ENCODE data around the gene ALDH1L1.

The ALDH1L1 gene

GRCh38 chr3:126153695-126154360 is 26.6 kb downstream of the ALDH1L1 start:
- no peak for DNase-seq

- no peak for DNase-seq
Observed at GRCh38 chr3:126152901-126153694, 27.3 kb downstream of the ALDH1L1 start.

DNA sequence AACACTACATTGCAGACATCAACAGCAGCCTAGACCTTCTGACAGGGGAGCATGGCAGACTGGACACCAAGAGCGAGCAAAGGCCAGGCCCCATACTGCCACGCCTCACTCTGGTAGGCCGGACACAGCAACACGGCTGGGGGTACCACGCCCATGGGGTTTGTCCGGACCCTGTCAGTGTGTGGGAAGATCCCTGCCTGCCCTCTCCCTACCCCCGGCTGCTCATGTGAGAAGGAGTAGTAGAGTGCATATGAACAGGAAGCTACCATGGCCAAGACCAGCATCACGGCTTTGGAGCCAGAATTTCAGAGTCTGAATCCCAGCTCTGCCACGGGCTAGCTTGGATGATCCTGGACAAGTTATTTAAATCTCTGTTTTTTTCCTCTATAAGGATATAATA is 27.9 kb downstream of the ALDH1L1 start:
- DNase-seq, result no peak

DNA sequence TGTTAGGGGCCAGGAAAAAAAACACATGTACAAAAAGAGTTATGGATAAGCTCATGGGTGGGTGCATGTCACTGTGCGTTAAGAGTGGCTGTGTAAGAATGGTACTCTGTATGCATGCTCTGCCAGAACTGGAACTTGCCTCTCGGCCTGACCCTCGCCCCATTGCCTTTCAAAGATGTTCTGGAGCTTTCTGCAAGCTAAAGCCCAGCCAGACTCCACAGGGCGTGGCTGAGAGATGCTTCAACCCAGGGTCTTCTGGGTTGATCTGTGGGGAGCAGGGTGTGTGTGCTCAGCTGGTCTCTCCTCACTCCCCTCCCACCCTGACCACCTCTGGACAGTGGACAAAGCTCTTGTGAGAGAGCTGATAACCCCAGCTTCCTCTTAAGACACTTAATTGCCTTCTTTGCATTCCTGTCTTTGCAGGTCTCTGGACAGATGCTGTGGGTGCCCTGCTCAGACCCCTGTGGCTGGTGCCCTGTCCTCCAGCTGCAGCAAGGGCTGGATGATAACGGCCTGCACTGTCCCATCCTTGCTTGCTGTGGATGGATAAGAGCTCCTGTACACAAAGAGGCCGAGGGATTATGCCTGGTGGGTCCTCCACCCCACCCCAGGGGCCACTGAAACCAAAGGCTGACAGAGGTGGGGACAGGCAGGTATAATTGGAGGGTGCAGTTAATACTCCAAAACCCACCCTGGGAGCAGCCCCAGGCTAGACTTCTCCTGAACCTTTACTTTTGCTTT is 28.7 kb downstream of the ALDH1L1 start:
- DNase-seq, result no peak

DNA sequence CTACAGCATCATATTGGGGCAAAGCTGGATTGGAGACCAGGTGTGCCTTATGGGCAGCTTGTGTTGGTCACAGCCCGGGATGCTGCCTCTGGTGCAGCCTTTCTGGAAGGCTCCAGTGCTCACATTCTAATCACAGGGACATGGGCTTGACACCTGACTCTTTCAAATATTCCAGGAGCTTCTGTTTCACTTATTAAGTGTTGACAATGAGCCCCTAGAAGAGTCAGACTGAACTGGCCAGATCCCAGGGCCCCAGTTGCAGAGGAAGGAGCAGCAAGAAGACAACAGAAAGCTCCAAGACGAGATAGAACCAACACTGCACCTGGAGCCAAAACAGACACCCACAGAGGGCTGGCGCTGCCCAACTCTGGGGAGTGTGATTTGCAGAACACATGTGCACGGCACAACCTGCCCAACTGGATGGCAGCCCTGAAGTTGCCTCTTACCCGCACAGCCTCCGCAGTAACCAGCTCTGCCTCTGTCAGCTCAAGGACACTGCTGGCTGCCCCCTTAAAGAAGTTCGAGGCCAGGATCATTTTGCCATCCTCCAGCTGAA is 30.3 kb downstream of the ALDH1L1 start:
- no peak for DNase-seq

DNA sequence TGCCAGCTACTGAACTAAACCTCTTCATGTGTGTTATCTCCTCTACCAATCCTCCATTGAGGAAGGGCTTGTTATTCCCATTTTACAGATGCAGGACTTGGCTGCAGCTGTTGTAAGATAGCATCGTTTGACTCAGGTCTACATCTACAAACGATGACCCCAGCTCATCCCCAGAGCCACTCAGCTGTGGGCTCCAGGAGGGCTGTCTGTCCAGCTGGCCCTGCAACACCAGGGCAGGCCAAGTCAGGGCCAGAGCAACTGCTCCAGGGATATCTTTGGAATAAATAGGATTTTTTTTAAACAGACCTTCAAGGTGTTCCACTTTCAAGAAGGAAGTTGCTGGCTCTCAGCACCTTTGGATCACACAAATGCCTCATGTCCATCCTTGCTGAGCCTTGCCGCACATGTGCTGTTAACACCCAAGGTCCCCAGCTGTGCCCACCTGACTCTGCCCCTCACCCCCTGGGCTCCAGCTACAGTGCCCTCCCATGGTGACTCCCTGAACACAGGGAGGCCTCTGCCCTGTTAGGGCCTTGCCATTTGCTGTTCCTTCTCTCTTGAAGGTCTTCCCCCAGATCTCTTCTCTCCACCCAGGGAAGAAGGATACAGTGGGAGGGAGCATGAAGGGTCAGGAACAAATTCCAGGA is 31.0 kb downstream of the ALDH1L1 start:
- no peak for DNase-seq

DNA sequence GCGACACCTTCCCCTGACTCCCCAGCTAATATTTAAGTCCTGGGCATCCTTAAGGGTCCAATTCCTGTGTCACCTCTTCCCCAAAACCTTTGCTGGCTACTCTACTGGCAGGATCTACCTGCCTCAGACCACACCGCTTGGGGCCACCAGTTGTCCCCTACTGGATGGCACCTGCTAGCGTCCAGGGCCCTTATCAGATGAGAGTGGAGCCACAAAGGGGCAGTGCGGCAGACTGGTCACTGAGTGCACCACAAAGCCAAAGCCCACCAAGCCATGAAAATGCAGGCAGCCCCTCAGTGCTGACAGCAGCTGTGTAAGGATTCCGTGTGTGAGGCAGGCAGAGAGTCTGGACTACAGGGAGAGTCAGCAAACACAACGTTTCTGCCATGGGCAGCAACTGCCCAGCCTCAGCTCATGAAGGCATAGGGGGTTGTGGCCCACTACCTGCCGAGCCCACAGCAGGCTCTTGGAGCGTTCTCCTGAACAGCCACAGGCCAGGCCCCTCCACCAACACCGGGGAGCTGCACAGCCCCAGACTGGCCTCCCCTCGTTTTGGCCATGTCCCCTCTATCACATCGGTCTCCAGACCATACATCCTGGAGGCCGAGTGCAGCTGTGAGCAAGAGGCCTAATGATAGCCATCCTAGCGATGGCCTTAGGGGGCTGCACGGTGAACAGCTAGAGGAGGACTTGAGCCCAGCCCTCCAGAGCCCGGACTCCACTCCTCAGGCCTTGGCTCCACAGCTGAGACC is 32.3 kb downstream of the ALDH1L1 start:
- no peak for DNase-seq

DNA sequence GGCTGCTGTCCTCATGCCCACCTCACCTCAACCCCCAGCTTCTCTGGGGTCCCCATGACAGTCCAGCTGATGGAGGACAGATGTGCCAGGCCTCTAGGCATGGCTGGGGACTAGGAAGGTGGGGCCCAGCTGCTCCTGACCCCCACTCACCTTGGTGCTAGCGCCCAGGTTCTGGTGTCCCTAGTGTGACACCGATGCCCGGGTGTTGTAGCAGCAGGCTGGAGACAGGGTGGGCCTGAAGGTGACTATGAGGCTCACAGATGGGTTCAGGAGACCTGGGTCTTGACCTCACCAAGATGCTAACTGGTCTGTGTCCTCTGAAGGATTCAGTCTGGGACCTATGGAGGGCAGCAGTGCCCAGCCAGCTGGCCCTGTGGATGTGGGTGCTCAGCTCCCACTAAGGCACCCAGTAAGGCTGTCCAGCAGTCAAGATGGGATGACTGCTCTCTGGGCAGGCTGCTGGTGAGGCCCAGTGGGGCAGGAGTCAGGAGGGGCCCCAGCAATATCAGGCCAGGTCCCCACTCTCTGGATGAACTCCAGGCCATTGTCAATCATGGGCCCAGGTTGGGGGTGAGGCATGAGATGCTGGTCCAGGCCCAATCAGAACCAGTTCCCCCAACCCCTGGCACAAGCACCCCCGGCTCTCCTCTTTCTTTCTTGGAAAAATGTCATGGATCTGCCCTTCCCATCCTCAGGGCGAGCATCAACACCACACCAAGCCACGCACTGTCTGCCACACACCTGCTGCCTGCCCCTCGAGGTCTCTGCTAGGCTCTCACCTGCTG is 33.0 kb downstream of the ALDH1L1 start:
- DNase-seq, result no peak

GRCh38 chr3:126146525-126147146 is 33.8 kb downstream of the ALDH1L1 start:
- DNase-seq, result no peak

- no peak for DNase-seq
Observed at GRCh38 chr3:126146034-126146433, 34.4 kb downstream of the ALDH1L1 start.

GRCh38 chr3:126142652-126143051 is 37.7 kb downstream of the ALDH1L1 start:
- DNase-seq, result no peak

DNA sequence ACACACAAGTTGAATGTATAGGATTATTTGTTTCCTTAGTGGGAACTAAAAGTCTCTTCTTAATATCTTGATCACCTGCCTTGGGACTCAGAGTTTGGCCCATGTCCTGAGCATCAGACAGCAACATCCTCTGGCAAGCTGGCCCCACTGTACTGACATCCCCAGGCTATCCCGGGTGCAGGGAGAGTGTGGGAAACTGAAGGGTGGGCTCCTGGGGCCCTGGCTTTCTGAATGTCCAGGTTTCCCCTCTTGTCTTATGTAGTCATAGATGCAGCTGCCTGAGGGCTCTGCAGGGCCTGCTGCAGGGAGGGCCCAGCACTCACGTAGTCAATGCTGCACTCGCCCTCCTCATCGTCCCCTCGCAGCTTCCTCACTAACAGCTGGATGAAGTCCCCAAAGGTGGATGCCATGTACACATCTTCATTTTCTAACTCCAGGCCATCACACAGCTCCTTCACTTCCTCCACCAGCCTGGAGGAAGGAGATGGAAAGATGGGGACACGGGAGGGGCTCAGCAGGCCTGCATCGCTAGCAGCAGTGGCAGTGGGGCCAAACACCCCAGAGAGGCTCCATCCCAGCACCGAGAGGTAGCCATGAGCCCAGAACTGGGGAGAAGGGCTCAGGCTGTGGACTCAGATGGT is 42.8 kb downstream of the ALDH1L1 start:
- DNase-seq, result no peak

- DNase-seq, result no peak
Observed at GRCh38 chr3:126136428-126137220, 43.8 kb downstream of the ALDH1L1 start.

GRCh38 chr3:126135406-126136076 is 44.8 kb downstream of the ALDH1L1 start:
- no peak for DNase-seq

DNA sequence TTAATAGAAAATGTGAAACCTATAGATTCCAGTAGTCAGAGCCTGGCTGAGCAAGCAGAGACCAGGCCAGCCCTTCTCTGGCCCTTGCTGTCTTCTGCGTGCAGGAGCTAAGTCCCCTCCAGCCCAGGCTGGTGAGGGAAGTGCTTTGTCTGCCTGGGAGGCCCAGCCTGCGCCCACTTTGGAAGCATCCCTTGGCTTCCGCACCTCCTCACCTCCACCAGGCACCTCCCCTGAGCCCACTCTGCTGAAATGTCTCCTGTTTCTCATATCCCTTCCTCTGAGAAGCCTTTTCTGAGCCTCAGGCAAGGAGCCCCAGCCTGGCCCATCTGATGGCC is 45.3 kb downstream of the ALDH1L1 start:
- DNase-seq, result no peak

DNA sequence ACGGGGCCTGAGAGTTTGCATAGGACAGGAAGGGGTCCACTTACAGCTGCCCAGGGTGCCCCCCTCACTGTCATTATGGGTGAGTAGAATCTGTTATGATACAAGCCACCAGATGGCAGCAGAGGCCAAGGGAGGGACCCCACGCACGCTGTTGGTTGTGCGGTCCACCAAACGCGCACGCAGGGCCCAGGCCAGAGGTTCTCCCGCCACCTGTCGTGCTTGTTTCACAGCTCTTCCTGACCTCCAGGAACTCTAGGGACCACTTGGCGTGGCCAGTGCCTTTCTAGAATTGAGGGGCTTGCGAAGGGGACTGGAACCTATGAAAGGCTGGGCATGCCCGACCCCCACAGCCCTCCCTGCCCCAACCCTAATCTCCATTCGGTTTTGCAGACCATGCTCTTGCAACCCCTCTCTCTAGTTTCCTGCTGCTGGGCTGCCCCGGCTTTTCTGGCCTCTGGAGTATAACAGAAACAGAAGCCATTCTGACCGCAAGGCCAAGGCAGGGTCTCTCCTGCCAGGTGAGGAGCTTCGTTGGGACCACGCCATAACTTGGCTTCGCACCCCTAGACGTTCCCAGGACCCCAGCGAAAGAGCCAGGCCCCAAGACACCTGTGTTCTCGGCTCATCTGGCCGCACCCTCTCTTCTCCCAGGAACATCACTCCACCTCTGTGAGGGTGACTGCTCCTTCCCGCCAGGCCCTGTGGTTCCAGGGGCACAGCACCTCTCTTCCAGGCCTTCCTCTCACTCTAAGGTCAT is 46.0 kb downstream of the ALDH1L1 start:
- DNase-seq, result peak; percentile 39

DNA sequence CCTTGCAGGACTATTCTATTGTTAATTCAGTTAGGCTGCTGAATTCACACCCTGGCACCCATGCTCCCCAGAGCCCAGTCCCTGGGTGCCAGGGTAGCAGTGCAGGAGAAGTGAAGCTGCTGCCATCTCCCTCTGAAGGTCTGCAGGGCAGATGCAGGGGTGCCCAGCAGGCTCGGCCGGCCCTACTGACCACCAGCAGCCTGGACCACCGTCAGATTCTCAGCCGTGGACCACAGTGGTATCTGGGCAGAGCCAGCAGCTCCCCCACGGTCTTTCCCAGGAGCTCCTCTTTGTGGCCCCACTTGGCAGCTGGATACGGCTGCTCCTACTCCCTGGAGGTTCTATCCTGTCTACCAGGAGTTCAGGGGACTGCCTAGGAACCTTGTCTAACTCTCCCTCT is 46.8 kb downstream of the ALDH1L1 start:
- no peak for DNase-seq
